ENCODE results near the gene DCP1A. TPM values are rescaled to one million over a fixed set of nuclear protein-coding genes. Genes with fewer than 3 reads are reported as not detected.

Gene DCP1A
- total RNA-seq, 1 donor from 2014 or later = 5.0 TPM

- Histone ChIP-seq H3K4me3 (ENCODE audit: low read depth, low read length) (peak overlapping the region; percentile 94), H3K36me3 (ENCODE audit: control insufficient read depth, insufficient read depth, low read length) (peaks cover 19% of the 10 kb centered on the region), H3K27me3 (ENCODE audit: control insufficient read depth, insufficient read depth, low read length) (no peaks in the 10 kb centered on the region)
- TF ChIP-seq, protein P1, sequence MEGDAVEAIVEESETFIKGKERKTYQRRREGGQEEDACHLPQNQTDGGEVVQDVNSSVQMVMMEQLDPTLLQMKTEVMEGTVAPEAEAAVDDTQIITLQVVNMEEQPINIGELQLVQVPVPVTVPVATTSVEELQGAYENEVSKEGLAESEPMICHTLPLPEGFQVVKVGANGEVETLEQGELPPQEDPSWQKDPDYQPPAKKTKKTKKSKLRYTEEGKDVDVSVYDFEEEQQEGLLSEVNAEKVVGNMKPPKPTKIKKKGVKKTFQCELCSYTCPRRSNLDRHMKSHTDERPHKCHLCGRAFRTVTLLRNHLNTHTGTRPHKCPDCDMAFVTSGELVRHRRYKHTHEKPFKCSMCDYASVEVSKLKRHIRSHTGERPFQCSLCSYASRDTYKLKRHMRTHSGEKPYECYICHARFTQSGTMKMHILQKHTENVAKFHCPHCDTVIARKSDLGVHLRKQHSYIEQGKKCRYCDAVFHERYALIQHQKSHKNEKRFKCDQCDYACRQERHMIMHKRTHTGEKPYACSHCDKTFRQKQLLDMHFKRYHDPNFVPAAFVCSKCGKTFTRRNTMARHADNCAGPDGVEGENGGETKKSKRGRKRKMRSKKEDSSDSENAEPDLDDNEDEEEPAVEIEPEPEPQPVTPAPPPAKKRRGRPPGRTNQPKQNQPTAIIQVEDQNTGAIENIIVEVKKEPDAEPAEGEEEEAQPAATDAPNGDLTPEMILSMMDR (IDR thresholded peaks at IDR 0.05; ENCODE audit: insufficient read depth, low read length, severe bottlenecking) = no peak
- no peak for DNase-seq (ENCODE audit: low read depth)
- peak; percentile 55 for FAIRE-seq
These were observed 95.0 kb downstream of the DCP1A start for GRCh38 chr3:53252096-53252946.

DNA sequence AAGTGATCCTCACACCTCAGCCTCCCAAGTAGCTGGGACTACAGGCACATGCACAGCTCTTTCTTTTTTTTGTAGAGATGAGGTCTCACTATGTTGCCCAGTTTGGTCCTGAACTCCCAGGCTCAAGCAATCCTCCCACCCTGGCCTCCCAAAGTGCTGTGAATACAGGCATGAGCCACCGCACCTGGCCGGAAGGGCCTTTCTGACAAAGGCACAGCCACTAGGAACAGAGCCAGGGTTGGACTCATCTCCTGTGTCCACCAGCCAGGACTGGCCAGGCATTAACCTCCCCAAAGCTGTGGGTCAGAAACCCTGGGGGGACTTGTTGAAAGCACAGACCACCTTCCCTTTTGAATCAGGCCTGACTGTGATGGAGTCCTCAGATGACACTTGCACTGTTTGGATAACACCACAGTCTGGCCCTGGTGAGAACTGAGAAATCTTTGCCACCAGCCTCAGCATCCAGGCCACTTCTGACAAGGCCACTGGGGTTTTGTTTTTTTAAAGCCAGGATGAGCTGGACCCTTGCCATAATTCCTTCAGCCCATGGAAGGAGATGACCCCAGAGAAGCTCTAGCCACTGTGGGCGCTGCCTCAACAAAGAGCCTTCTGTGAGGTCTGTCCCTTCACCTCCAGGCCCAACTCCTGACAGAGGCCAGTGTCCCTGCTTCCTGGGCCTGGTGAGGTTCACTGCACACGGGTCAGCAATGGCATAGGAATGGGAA is 96.3 kb downstream of the DCP1A start:
- FAIRE-seq = peak; percentile 47
- peaks cover 21% of the 10 kb centered on the region for H3K36me3 ChIP-seq (ENCODE audit: control insufficient read depth, insufficient read depth, low read length)
- H3K4me3 ChIP-seq (ENCODE audit: low read depth, low read length) = no peak overlapping the region
- no peak for DNase-seq (ENCODE audit: low read depth)
- TF ChIP-seq, protein P1 (IDR thresholded peaks at IDR 0.05; ENCODE audit: insufficient read depth, low read length, severe bottlenecking) = no peak
- no peaks in the 10 kb centered on the region for H3K27me3 ChIP-seq (ENCODE audit: control insufficient read depth, insufficient read depth, low read length)

DNA sequence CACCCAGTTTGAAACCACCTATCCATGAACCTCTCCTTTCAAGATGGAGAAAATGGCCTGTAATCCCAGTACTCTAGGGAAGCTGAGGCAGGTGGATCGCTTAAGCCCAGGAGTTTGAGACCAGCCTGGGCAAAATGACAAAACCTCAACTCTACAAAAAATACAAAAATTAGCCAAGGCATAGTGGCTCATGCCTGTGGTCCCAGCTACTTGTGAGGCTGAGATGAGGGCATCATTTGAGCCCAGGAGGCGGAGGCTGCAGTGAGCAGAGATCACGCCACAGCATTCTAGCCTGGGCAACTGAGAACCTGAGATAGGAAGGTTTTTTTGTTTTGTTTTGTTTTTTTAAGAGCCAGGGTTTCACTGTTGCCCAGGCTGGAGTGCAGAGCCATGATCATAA is 96.9 kb downstream of the DCP1A start:
- Histone ChIP-seq H3K4me3 (ENCODE audit: low read depth, low read length) (no peak overlapping the region), H3K36me3 (ENCODE audit: control insufficient read depth, insufficient read depth, low read length) (peaks cover 21% of the 10 kb centered on the region), H3K27me3 (ENCODE audit: control insufficient read depth, insufficient read depth, low read length) (no peaks in the 10 kb centered on the region)
- DNase-seq (ENCODE audit: low read depth) = no peak
- FAIRE-seq = no peak
- TF ChIP-seq, protein P1 (IDR thresholded peaks at IDR 0.05; ENCODE audit: insufficient read depth, low read length, severe bottlenecking) = no peak

DNA sequence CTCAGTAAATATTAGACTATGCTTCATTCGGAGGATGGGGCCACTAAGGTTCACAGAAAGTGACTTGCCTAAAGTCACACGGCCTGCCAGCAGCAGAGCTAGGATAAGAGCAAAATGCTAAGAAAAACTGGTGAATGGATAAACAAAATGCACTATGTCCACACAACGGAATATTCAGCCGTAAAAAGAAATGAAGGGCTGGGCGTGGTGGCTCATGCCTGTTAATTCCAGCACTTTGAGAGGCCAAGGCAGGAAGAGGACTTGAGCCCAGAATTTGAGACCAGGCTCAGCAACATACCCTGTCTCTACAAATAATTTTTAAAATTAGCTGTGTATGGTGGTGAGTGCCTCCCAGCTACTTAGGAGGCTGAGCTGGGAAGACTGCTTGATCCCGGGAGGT is 99.2 kb downstream of the DCP1A start:
- DNase-seq (ENCODE audit: low read depth) = no peak
- FAIRE-seq = no peak
- TF ChIP-seq, protein P1 (IDR thresholded peaks at IDR 0.05; ENCODE audit: insufficient read depth, low read length, severe bottlenecking) = no peak
- Histone ChIP-seq H3K27me3 (ENCODE audit: control insufficient read depth, insufficient read depth, low read length) (no peaks in the 10 kb centered on the region), H3K4me3 (ENCODE audit: low read depth, low read length) (no peak overlapping the region), H3K36me3 (ENCODE audit: control insufficient read depth, insufficient read depth, low read length) (peaks cover 30% of the 10 kb centered on the region)

DNA sequence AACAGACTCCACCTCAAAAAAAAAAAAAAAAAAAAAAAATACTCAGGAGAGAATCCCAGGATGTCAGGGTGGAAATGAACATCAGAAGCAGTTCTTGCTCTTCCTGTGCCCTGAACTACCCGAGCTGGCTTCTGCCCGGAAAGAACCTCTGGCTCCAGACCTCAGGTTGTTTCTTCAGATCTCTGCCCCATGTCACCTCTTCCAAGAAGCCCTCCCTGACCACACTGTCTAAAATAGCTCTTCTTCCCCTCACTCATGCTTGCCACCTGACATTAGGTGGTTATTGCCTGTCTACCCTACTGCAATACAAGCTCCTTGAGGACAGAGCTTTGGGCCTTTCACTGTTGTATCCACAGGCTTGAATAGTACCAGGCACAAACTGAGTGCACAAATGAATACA is 99.7 kb downstream of the DCP1A start:
- TF ChIP-seq, protein P1 (IDR thresholded peaks at IDR 0.05; ENCODE audit: insufficient read depth, low read length, severe bottlenecking) = no peak
- no peak for DNase-seq (ENCODE audit: low read depth)
- Histone ChIP-seq H3K4me3 (ENCODE audit: low read depth, low read length) (no peak overlapping the region), H3K27me3 (ENCODE audit: control insufficient read depth, insufficient read depth, low read length) (no peaks in the 10 kb centered on the region), H3K36me3 (ENCODE audit: control insufficient read depth, insufficient read depth, low read length) (peaks cover 34% of the 10 kb centered on the region)
- peak; percentile 40 for FAIRE-seq

Measured in bronchial epithelial cell (primary cell).